GM21360 (cell line): ENCODE results near the gene KCNK4.

Experiments
- ATAC-seq: cut with Tn5 transposase; IDR thresholded peaks from one replicate; pipeline ENCODE4 v1.9.1; 2021; ENCODE audit warnings: mild to moderate bottlenecking, moderate library complexity; ENCODE audit not compliant: unreplicated experiment

Gene KCNK4

DNA sequence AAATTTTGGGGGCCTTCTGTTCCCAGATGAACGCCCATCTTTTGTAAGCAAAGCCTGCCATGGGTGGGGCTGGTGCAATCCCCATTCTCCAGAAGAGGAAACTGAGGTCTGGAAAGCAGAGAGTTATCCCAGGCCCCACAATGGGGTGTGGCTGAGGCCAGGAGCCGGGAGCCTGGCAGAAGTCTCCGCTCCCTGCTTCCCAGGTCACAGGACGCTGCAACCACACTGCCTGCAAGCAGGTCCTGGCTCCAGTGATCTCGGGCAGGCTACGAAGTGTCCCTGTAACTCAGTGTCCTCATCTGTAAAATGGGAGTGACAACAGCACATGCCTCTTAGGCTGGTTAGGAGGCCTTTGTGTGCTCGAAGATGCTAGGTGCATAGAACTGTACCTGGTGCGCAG is 38.1 kb upstream of the KCNK4 start:
- no peak for ATAC-seq

DNA sequence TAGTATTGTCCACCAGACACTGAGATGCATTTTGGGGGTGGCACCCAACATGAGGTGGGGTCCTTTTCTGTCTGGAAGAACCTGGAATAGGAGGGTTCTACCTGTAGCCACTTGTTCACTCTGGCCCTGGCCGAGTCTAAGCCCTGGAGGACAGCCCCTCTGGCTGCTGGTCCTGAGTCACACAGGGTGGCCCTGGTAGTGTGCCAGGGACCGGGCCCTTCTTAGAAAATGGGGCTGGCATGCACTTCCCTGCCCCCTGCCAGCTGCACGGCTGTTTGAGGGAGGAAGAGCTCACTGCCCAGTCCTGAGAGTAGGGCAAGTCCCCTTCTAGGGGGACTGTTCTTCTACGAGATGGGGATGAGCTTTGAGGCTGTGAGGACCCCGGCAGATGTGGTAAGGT is 37.6 kb upstream of the KCNK4 start:
- no peak for ATAC-seq

DNA sequence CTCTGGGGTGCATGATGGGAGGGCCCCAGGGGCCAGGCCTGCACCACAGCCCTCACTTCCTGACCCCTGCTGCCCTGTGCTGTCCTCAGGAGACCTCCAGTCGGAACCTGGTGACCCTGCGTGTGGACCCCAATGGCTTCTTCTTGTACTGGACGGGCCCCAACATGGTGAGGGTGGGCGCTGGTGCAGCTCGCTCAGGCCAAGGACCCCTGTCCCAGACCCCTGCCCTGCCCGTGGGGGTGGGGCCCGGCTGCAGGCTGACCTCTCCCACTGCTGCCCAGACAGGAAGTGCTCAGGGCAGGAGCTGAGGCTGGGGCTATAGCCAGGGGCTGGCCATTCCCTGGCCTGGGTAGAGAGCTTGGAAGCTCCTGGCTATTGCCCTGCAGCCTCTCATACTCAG is 36.8 kb upstream of the KCNK4 start:
- ATAC-seq: no peak

DNA sequence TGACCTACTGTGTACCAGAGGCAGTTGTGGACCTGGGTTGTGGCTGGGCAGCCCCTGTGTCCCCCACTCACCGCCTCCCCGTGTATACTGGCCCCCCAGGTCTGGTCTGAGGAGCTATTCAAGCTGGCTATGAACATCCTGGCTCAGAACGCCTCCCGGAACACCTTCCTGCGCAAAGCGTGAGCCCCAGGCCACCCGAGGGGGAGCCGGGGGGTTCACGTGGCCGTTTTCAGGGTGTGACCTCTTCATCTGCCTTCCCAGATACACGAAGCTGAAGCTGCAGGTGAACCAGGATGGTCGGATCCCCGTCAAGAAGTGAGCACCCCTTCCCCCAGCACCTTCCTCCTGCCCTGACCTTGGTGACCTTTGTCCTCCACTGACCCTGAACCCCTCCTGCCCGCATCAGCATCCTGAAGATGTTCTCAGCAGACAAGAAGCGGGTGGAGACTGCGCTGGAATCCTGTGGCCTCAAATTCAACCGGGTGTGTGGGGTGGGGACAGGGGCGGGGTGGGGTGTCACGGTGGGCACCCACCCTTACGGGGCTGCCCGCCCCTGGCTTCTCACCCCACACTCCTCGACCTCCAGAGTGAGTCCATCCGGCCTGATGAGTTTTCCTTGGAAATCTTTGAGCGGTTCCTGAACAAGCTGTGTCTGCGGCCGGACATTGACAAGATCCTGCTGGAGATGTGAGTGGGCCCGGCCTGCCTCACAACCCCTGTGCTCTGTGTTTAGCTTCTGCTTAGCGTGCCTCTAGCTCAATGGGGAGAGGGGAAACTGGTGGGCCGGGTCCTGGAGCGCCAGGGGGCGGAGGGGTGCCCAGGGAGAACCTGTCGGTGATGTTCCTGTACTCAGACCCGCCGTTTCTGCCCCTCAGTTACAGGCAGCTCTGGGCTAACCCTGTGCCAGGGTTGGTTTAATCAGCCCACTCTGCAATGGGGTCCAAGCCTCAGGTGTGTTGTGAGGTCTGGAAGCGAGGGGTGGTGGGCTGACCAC is 35.7 kb upstream of the KCNK4 start:
- no peak for ATAC-seq

DNA sequence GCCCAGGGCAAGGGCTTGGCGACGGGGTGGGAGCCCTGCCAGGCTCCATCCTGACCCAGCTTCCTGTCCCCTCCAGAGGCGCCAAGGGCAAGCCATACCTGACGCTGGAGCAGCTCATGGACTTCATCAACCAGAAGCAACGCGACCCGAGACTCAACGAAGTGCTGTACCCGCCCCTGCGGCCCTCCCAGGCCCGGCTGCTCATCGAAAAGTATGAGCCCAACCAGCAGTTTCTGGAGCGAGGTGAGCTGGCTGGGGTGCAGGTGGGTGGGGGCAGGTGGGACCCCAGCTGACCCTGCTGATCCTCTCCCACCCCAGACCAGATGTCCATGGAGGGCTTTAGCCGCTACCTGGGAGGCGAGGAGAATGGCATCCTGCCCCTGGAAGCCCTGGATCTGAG is 34.8 kb upstream of the KCNK4 start:
- ATAC-seq: no peak

DNA sequence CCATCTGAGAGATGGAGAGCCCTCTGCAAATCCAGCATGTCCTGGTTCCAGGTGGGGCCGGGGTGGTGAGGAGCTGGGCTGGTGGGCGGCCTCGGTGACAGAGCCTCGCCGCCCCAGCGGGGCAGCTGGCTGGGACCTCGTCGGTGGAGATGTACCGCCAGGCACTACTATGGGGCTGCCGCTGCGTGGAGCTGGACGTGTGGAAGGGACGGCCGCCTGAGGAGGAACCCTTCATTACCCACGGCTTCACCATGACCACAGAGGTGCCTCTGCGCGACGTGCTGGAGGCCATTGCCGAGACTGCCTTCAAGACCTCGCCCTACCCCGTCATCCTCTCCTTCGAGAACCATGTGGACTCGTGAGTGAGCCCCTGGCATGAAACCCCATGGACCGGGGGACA is 32.7 kb upstream of the KCNK4 start:
- no peak for ATAC-seq

DNA sequence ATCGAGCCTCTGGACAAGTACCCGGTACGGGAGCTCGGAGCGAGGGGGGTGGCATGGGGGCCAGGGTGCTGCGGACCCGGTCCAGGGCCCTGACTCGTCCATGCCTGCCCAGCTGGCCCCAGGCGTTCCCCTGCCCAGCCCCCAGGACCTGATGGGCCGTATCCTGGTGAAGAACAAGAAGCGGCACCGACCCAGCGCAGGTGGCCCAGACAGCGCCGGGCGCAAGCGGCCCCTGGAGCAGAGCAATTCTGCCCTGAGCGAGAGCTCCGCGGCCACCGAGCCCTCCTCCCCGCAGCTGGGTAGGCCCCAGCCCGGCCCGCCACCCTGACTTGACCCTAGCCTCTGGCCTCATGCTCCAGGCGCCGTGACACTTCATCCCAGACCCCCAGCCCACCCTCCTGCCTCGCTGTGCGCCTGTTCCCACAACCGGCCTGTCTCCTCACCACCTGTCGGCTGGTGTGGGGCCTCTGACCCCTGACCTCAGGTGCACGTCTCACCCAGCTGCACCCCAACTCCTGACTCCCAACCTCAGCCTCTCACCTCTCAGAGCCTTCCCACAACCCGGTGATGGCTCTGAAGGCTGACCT is 32.1 kb upstream of the KCNK4 start:
- ATAC-seq: no peak

DNA sequence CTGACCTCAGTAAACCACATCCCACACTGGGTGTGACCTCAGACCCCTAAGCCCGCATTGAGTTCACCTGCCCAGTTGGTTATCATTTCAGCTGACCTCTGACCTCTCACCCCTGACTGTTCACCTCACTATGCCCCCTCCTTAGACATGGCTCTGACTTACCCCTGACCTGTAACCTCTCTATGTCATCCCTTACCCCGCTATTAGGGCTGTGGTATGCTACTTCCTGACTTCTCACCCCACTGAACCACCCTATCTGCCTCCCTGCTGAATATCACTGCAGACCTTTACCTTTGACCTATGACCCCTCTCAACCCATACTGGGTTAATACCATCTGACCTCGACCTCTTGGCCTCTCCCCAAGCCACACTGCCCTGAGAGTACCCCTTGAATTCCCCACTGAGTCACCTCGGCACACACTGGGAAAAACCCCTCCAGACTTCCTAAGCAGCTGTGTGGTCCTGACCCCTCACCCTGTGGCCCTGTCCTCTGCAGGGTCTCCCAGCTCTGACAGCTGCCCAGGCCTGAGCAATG is 31.5 kb upstream of the KCNK4 start:
- ATAC-seq: no peak

DNA sequence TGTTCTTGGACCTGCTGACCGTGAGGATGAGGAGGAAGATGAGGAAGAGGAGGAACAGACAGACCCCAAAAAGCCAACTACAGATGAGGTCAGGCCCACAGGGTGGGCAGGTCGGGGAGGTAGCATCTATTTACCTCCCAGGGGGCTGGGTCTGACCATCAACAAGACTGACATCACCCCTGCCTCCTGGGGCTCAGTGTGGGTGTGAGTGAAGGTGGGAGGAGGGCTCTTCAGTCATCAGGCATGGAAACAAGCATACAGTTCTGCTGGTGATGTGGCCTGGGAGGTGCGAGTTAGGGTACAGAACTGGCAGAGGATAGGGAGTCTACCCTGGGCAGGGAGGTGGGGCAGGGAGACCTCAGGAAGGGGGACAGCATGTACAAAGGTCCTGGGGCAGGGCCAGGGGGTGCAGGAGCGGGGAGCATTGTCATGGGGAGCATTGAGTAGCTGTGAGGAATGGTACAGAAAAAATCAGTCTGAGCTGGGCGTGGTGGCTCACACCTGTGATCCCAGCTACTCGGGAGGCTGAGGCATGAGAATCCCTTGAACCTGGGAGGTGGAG is 30.9 kb upstream of the KCNK4 start:
- no peak for ATAC-seq

DNA sequence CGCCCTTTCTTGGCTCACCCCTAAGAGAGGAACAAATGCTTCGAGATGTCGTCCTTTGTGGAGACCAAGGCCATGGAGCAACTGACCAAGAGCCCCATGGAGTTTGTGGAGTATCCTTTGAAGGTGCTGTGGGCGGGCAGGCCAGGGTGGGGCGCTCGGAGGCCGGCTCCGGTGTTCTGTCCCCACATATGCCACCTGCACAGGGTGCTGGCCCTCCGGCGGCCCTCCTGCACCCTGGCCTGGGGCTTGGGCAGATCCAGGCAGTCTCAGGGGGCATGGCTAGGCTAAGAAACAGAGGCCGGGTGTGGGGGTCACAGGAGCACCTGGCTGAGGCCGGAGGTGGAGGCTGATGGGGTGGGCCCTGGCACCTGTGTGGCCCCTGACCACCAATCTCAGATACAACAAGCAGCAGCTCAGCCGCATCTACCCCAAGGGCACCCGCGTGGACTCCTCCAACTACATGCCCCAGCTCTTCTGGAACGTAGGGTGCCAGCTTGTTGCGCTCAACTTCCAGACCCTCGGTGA is 29.5 kb upstream of the KCNK4 start:
- ATAC-seq: no peak

DNA sequence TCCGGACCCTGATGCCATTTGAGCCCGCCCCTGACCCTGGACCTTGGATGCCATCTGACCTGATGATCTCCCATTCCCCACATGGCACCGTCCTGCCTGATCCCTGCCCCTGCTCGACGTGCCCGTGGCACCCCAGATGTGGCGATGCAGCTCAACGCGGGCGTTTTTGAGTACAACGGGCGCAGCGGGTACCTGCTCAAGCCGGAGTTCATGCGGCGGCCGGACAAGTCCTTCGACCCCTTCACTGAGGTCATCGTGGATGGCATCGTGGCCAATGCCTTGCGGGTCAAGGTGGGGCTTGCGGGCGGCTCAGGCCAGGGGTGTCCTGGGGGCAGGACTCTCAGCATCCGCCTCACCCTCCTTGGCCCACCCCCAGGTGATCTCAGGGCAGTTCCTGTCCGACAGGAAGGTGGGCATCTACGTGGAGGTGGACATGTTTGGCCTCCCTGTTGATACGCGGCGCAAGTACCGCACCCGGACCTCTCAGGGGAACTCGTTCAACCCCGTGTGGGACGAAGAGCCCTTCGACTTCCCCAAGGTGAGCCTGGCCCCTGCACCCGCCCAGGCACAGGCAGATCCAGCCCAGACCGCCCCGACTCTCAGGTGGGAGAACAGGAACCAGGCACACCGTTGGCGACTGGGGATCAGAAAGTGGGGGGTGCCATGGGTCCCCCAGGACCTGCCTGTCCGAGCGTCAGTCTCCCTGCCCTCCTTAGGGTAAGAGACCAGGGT is 28.7 kb upstream of the KCNK4 start:
- no peak for ATAC-seq

DNA sequence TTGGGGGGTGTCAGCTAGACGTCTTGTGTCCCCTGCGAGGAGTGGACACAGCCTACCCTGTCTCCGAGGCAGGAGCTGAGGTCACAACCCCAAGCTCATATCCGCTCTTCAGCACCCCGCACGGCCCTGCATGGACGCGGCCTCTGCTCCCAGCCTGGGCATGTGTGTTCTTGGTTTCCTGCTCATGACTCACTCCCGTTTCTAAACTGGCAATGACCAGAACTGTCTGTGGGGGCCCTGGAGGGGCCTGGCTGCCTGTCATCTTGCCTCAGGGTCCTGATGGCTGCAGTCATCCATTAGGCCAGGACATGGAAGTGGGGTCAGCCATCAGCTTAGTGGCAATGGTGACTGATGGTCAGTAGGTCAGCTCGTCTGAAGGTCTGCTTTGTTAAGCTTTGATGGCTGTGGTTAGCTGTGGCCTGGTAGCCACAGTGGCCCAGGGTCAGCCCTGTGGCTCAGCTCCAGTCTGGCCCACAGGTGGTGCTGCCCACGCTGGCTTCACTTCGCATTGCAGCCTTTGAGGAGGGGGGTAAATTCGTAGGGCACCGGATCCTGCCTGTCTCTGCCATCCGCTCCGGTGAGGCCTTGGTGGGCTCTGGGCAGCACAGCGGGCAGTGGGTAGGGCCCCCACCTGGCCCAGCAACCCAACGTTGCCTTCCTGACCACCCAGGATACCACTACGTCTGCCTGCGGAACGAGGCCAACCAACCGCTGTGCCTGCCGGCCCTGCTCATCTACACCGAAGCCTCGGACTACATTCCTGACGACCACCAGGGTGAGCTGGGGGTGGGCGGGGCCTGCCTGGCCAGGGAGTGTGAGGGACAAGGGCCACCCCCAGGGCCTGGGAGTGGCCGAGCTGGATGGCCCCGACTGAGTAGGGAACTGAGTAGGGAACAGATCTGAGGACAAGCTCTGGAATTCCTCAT is 27.8 kb upstream of the KCNK4 start:
- ATAC-seq: no peak

DNA sequence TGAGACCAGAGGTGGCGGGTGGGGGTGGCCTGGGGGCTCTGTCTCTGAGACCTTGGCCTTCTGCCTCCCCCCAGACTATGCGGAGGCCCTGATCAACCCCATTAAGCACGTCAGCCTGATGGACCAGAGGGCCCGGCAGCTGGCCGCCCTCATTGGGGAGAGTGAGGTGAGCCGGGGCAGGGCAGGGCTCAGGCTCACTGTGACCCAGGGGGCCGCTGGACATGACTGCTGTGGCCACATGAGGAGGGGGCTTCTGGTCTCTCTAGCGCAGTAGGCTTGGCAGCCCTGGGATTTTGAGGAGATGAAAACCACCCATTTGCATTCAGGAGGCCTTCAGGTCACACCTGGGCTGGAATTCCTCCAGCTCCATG is 27.2 kb upstream of the KCNK4 start:
- no peak for ATAC-seq

DNA sequence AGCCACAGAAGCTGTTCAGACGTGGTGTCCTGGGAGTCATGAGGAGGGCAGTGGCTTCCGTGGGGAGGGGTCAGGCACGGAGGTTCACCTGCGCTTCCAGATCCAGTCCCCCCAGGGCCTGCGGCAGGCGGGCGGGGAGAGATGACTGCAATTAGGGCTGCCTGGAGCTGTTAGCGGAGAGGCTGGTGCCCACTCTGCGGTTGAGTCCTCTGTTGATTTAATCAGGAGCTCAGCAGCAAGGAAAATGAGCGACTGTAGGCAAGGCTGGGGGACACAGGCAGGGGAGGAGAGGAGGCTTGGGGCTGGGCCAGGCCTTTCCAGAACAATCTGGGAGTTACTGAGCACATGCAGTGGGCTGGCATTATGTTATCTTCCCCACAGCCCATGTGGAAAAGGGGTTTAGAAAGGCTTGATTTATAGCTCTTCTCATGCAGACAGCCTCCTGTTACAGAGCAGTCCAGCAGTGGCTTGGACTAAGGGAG is 26.7 kb upstream of the KCNK4 start:
- no peak for ATAC-seq

DNA sequence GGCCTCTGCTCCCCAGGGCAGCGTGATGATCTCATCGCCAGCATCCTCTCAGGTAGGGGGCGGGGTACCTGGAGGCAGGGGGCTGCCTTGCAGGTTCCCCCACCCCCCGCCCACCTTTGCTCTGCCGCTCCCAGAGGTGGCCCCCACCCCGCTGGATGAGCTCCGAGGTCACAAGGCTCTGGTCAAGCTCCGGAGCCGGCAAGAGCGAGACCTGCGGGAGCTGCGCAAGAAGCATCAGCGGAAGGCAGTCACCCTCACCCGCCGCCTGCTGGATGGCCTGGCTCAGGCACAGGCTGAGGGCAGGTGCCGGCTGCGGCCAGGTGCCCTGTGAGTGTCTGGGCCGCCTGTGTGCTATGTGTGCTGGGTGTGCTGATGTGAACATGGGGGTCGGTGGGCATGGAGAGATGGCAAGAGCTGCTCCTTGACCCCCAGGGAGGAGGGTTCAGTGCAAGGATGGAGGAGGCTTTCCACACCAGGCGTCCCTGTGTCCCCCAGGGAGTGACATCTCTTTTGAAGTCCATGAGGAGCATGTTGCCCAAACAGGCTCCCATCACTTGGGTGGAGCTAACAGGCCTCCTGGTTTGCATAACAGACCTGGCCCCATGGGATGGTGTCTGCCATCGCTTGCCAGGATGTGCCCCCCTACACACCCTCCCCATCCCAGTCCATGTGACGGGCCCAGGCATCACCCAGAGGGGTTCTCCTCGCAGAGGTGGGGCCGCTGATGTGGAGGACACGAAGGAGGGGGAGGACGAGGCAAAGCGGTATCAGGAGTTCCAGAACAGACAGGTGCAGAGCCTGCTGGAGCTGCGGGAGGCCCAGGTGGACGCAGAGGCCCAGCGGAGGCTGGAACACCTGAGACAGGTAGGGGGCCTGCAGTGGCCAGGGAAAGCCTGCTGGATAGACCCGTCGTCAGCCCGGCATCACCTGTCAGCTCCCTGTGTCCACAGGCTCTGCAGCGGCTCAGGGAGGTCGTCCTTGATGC is 25.6 kb upstream of the KCNK4 start:
- ATAC-seq: no peak

DNA sequence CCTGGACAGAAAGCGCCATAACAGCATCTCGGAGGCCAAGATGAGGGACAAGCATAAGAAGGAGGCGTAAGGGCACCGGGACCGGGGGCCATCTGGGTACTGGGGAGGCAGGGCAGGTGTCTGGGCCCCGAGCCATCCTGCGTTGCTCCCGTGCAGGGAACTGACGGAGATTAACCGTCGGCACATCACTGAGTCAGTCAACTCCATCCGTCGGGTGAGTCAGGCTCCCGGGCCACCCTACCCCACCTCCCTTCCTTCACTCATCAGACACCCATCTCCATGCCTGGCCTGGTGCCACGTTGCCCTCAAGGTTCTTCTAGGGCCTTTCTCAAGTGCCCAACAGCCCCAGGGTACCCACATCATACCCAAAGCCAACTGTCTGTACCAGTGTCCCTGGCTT is 24.8 kb upstream of the KCNK4 start:
- ATAC-seq: no peak

DNA sequence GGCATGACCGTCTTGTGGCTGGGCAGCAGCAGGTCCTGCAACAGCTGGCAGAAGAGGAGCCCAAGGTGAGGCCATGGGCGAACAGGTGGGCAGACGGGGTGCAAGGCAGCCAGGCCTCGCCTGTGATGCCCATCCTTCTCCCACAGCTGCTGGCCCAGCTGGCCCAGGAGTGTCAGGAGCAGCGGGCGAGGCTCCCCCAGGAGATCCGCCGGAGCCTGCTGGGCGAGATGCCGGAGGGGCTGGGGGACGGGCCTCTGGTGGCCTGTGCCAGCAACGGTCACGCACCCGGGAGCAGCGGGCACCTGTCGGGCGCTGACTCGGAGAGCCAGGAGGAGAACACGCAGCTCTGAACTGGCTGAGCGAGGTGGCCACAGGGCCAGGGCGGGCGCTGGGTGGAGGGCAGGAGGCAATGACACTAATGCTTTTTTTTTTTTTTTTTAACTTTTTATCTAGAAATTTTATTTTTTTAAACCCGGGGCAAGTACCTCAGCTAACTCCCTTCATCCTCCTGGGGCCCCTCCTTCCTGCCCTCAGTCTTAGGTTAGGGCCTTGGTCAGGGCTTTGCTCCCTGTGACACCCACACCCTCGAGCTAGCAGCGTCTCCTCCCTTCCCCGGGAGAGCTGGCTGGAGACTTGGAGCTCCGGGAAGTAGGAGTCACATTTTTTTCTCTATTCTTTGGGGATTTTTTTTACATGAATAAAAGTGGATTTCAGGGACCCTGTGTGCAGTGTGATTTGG is 23.7 kb upstream of the KCNK4 start:
- ATAC-seq: no peak
